Measurements from ENCODE around the gene PCDH9. TPM values are rescaled to one million over a fixed set of nuclear protein-coding genes. Genes with fewer than 3 reads are reported as not detected.

PCDH9 gene
- total and polyA plus RNA-seq, 2 of the 13 experiments (the other 11 are each of a cell fraction or from before 2014, with no cell fraction given), result 0.09 TPM; not detected in 1

DNA sequence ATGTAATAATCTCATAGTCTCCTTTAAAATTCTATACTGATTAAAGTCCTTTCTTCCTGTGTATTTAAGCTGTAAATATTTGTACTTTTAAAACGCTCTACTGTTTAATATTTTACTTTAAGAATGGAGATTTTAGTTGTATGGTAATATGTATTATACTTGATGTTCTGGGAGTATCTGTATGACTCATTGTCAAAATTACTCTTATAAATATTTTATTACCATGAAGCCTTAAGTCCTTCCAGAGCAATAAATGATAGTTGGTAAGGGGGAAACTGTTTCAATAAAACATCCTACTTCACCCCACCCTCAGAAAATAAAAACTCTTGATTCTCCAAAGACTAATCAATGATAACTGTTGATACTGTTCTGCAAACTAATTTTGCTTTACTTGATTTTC, 6.4 kb downstream of the PCDH9 start (continued):
- TF ChIP-seq STAT6 (CRISPR knock-in tag; IDR thresholded peaks at IDR 0.05; ENCODE audit: borderline replicate concordance), result no peak
- no peak for TF ChIP-seq MBD4 (IDR thresholded peaks at IDR 0.05; ENCODE audit: borderline replicate concordance, low read length)

- H3K9ac ChIP-seq (ENCODE audit: insufficient read depth, low read depth, low read length), result no peak overlapping the region
- H3K79me2 ChIP-seq (ENCODE audit: insufficient read depth, low read length), result no peaks in the 10 kb centered on the region
- no peak for ATAC-seq
- H3K4me1 ChIP-seq (ENCODE audit: insufficient read depth, low read length), result no peaks in the 10 kb centered on the region
- ChIA-PET CTCF (ENCODE audit: low intra/inter-chr PET ratio, low total read pairs) (no interaction called here), POLR2A (no interaction called here)
- H3K36me3 ChIP-seq (replicated peaks in 1 of 2; ENCODE audit: control insufficient read depth in 1 of 2, insufficient read depth in 2 of 2, low read length in 2 of 2), result no peaks in the 10 kb centered on the region
- H3K27me3 ChIP-seq (ENCODE audit: control insufficient read depth in 1 of 2, insufficient read depth in 2 of 2, low read length in 2 of 2), result peaks cover 1 to 16% of the 10 kb centered on the region in 2 experiments; a peak in 2 of 5 replicates
- intact Hi-C loops (cut with micrococcal nuclease; ENCODE audit: unreplicated experiment) (loop anchor here (5.0 kb wide), 1 partner anchor 606 kb away; no protein-coding TSS in a partner anchor), in situ Hi-C loops (cut with HindIII; ENCODE audit: extremely low pct_ligation_motif_present, low pct_unique_long_range_greater_than_20kb) (no loop called here)
- 0% methylated on average over 2 of the region's 2 CpGs for WGBS (ENCODE audit: low lambda C conversion rate)
- no peaks in the 10 kb centered on the region for H4K20me1 ChIP-seq (ENCODE audit: insufficient read depth, low read length)
- TF ChIP-seq ATF7 (IDR thresholded peaks at IDR 0.05), result 0 out of 2 replicates have a peak, but pooled peaks have one; percentile 27
- TF ChIP-seq ATF7 (CRISPR knock-in tag; IDR thresholded peaks at IDR 0.05), result no peak
- TF ChIP-seq SNAI1 (CRISPR knock-in tag; IDR thresholded peaks at IDR 0.05; ENCODE audit: borderline replicate concordance), result no peak
- no TSS peak for BruUV-seq (replicated peaks)
- no peak overlapping the region for H2AFZ ChIP-seq (ENCODE audit: low read length)
- no peak overlapping the region for H3K27ac ChIP-seq (ENCODE audit: extremely low read length, insufficient read depth, low read length)
- no peaks in the 10 kb centered on the region for H3K9me3 ChIP-seq (ENCODE audit: low read length)
- H3K4me3 ChIP-seq (replicated peaks in 1 of 3; ENCODE audit: insufficient read depth in 1 of 3, low read depth in 2 of 3, low read length in 3 of 3), result no peak overlapping the region
- no peak for FAIRE-seq
- DNase-seq (ENCODE audit: low spot score), result no peak
- no peak overlapping the region for H3K4me2 ChIP-seq (ENCODE audit: low read depth, low read length)
Measured at GRCh38 chr13:67223024-67223423, 7.1 kb downstream of the PCDH9 start.
